ENCODE measurements around the gene TFF2.

TFF2 gene

DNA sequence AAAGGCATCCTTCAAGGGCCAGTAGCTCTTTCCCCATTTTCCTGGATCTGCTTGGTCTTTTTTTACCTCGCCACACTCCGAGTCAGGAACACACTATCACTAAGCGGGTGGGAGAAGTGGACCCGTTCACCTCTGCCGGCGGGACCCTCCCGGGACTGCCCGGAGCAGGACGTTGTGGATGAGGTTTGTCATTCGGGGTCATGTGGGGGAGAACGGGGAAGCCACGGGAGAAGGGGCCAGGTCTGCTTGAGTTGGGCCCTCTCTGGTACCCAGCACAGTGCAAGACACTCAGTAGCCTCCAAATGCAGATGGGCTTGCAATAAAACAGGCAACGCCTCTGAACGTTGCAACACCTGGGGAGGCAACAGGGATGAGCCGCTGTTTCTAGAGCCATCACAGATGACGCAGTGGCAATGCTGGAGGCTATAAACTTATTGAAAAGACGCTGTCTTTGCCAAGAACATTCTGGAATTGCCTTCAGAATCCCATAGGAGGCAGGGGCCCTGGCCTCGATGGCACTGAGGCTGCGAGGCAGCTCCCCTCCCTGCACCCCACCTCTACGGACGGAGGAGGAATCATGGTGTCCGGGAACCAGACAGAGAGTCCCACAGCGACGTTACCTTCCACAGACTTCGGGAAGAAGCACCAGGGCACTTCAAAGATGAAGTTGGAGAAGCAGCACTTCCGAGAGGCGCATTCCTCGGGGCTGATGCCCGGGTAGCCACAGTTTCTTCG, 3.8 kb downstream of the TFF2 start:
- no peak for DNase-seq (ENCODE audit: low read depth)

DNA sequence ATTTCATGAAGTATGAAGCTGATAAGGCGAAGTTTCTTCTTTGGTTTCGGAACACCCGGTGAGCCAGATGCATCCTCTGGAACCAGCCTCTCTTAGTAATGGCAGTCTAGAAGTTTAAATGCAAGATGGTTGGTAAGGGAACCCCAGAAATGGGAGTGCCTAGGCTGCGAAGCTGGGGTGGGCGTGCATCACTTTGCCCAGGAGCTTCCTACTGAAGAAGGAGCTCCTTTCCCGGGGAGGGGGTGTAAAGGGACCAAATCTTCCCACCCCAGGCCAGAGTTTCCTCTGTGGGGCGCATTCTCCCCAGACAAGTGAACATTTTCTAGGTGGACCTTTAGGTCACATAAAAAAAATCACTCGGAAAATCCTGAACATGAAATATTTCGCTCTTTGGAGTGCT, 4.4 kb downstream of the TFF2 start:
- no peak for DNase-seq (ENCODE audit: low read depth)

DNA sequence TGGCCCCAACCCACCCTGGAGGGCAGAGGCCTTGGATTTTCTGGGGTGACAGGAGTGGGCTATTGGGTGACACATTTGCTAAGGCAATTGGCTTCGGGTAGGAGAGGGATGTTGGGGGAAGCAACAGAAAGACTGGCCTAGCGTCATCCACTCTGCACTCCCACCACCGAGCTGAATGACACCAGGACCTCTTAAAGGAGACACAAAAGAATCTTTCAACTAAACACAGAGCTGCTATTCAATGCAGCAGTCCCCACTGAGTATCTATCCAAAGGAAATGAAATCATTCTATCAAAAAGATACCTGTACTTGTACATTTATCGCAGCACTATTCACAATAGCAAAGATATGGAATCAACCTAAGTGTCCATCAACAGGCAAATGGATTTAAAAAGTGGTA, 6.2 kb downstream of the TFF2 start:
- DNase-seq (ENCODE audit: low read depth) = no peak

DNA sequence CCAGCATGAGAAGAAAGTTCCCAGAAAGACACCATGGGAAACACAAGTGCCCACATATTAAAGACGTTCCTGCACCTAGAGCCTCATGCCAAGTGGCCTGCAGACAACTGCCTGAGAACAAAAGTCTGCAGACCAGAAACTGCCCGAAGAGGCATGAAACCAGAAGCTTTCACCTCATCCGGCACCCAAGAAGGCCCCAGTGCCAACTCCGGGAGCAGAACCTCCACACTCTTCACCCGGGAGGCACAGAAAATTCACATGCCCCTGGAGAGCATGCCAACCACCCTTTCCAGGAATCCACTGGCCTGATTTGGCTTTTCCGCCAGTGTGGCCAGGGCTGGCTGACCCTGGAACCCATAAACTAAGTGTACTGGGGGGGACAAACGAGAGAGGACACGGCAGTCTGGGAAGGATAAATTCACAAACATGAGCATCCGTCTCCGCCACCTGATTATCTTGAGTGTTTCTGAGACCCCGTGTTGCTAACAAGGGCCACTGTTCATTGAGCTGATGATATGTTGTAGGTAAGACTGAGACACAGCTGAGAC, 6.8 kb downstream of the TFF2 start:
- no peak for DNase-seq (ENCODE audit: low read depth)

DNA sequence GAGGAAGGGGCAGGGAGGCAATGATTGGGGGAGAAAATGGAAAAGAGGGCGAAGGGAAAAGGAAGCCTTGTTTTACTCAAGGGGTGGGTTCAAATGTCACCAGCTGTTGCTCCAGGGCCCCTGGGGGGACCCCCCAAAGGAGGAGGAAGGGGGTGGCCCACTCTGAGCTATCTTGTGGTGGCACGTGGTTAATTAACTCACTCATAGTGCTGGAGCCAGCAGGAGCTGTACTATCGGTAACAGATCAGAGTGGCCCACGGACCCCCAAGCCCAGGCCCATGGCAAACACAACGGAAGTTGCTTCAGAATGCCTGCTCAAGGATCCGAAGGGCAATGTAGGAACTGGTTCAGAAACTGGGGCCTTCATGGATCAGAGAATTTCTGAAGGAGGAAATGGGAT, 7.2 kb downstream of the TFF2 start:
- no peak for DNase-seq (ENCODE audit: low read depth)

DNA sequence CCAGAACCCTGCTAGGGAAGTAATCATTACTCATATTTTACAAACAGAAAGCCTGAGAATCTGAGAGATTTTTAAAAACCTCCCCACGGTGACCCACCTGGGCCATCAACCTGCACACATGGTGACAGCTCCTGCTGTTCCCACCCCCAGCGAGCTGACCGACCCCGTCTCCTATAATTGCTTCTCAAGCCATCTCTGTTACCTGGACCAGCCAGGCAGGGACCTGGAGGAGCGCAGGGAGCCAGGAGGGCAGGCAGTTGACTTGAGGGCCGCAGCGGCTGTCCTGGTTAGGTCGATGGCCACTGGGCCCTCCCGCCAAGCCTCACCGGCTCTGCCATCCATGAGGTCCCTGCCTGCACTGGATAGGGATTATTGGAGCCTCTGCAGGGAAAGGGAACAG, 7.7 kb downstream of the TFF2 start:
- DNase-seq (ENCODE audit: low read depth) = no peak

DNA sequence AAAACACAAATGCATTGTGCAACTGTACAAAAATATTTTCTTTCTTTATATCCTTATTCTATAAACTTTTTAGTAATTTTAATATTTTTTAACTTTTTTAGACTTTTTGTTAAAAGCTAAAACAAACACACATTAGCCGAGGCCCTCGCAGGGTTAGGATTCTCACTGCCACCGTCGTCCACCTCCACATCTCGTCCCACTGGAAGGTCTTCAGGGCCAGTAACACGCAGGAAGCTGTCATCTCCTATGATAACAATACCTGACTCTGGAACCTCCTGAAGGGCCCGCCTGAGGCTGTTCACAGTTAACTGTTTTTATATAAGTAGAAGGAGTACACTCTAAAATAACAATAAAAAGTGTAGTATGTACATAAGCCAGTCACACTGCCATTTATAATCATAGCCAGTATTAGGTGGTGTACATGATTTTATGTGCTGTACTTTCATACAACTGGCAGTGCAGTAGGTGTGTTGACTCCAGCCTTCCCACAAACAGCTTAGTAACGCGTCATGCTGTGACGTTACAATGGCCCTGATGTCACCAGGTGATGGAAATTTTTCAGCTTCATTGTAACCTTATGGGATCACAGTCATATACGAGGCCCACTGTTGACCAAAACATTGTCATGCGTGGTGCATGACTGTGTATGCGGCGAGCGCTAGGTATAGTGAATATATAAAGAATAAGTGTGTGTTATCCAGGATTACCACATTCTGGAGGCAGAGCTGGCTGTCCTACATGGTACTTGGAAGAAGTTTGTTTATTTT, 8.8 kb downstream of the TFF2 start:
- no peak for DNase-seq (ENCODE audit: low read depth)

DNA sequence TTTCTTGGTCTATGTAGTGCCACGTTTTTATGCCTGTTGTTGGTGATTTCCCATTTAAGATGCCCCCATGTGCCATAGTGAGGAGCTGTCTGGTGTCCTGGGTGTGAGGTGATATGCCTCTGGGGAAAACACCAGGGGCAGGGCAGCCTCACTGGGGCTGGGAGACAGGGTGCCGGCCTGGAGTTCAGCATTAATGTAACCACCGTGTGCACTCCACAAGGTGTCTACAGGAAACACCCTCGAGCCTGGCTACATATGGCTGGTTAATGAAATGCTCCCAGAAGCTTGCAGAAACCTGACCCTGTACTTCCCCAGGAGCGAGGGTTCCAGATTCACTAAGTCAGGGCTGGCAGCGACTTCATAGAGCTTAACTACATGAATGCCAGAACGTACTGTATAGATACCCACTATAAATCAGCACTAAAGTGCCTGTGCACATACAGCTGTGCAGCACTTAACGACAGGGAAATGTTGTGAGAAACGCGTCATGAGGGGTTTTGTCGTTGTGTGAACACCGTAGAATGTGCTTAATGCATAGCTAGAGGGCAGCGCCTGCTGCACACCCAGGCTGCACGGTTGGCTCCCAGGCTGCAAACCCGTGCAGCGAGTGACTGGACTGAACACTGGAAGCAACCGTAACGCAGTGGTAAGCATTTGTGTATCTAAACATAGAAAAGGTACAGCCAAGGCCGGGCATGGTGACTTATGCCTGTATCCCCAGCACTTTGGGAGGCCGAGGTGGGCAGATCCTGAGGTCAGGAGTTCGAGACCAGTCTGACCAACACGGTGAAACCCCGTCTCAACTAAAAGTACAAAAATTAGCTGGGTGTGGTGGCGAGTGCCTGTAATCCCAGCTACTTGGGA, 10.4 kb downstream of the TFF2 start:
- DNase-seq (ENCODE audit: low read depth) = no peak

DNA sequence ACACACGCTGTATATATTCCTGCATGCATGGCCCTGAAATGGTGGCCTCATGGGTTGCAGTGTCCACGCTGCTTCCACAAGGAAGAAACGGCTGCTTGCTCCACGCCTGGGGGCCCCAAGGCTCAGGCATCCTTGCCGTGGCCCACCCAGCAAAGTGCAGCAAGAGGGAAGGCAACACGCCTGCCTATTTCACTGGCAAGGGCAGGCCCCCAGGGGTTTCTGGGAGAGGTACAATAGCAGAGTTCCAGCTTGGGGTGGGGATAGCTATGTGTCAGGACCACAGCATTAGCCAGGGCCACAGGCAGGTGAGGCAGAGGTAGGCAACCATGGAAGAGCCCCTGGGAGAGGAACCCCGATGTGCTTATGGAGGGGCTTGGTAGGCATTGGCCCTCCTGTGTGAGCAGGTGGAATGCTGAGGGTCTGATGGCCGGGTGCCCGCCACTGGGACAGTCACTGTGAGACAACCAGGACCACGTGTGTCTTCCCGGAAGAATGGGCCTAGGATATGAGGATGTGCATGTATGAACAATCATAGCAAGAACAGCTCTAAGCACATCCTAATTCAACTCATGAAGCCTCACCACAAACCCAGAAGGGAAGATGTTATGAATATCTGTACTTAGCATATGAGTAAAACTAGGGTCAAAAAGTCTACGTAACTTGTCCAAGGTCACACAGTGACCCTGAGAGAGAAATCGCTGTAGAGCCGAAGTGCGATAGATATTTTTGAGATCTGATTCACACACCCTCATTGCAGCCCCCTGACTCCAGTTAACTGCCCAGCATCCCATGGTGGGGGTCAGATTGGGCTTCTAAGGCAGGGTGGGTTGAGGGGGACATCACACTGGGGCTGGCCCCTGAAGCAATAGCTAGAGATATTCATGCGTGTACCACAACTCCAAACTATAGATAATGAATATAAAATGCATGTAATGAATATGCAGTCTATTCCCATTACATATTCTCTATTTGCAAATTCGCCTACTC, 11.8 kb downstream of the TFF2 start:
- no peak for DNase-seq (ENCODE audit: low read depth)

DNA sequence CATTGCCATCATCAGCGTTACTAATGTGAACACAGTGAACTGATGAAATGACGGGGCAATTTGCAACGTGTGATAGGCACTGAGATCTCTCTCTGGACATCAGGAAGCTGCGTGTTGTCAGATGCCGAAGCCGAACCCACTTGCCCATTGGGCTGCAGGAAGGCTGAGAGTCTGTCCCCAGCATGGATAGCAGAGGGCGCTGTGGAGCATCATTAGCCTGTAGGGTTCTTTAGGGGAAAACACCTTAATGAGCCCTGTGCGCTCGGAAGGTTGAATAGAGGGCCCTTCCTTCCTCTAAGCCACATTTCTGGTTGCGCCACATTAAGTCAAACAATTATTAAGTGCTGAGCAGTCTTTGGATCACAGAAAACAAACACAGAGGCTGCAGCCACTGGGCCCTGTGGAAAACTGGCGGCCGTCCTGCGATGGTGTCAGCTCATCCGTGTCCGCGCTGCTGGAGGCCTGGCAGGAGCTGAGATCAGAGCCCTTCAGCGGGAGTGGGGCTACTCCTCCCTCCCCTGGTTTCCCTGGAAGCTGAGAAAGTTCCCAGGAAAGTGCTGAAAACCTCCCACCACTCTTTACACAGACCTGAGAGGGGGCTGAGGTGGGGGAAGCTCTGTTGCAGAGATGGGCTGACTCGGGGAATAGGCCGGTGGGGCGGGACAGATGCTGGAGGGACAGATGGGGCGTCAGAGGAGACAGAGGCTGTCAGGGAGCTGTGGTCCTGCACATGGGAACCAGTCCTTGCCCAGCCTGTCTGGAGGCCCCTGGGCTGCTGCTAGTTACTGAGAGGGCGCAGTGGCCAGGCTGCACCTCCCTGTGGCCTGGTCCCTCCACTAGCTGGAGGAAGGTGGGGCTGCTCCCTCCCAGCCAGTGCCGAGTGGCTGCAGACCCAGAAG, 12.7 kb downstream of the TFF2 start:
- peak; percentile 36 for DNase-seq (ENCODE audit: low read depth)

DNA sequence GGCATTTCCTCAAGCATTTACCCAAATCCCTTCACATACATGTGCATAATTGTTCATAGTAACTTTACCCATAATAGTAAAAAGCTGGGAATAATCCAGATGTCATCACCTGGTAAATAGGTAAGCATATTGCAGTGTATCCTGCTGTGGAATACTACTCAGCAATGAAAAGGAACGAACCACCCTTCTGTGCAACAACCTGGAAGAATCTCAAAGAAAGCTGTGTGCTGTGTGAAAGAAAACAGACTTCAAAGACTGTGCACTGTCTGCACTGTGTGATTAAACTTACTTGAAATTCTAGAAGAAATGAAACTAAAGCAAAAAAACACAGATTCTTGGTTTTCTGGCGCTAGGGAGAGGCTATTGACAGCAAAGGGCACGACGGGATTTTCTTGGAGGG, 13.5 kb downstream of the TFF2 start:
- no peak for DNase-seq (ENCODE audit: low read depth)

DNA sequence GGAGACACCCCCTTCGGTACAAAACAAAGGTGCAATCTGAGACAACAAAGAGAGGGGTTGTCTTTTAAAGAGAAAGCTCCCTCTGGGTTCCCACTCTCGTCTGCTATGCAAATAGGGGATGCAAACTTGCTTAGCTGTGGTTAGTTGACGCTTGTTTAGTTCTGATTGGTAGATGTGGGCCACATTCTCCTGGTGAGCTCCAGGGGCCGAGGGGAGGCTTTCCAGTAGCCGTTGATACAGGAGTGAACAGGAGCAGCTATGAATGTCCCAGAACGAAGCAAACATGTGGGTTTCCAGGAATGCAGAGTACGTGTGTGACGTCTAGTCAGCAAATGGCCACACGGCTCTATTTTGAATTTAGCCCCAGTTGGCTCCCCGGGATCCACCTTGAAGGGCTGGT, 14.7 kb downstream of the TFF2 start:
- no peak for DNase-seq (ENCODE audit: low read depth)

DNA sequence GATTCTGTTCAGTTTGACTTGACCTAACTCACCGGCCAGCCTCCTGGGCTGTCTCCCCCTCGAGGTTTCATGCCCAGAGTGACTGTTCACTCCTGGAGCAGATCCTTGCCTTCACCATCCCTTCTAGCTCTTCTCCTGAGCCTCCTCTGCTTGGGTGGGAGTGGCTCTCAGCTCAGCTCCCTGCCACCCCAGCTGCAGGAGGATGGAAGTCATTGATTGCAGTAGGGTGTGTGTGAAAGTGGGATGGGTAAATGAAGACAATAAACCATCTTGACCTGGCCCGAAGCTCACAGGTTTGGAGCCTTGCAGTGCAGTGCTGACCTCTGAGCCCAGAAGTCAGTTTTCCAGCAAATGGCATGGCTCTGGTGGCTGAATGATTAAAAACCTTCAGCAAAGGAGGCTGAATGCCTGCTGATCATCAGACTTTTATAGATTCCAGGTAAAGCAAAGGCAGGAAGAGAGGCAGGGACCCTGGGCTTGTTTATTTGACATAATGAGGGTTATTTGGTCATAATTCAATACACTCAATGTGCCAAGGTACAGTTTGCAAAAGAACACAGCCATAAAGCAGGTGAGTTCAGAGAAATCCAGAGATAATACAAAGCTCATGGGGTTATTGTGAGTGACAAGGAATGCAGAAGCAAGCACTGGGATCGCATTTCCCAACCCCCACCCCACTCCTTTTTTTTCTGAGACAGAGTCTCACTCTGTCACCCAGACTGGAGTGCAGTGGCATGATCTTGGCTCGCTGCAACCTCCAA, 18.1 kb downstream of the TFF2 start:
- DNase-seq (ENCODE audit: low read depth) = no peak

DNA sequence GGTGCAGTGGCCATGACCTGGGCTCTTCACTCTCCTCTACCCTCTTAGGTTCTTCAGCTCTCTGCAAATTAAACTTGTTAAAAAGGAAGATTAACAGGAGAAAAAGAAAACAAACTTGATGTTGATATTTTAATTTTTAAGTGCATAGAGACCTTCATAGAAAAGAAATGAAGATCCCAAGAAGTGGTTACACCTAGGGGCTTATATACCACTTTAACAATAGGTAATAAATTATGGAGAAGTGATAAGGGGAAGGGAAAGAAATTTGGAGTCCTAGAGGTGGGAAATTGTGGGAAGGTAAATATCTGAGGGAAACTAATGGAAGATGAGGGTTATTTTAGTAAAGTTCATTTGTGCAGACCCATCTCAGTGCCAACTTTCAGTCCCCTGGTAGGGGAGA, 19.1 kb downstream of the TFF2 start:
- no peak for DNase-seq (ENCODE audit: low read depth)

DNA sequence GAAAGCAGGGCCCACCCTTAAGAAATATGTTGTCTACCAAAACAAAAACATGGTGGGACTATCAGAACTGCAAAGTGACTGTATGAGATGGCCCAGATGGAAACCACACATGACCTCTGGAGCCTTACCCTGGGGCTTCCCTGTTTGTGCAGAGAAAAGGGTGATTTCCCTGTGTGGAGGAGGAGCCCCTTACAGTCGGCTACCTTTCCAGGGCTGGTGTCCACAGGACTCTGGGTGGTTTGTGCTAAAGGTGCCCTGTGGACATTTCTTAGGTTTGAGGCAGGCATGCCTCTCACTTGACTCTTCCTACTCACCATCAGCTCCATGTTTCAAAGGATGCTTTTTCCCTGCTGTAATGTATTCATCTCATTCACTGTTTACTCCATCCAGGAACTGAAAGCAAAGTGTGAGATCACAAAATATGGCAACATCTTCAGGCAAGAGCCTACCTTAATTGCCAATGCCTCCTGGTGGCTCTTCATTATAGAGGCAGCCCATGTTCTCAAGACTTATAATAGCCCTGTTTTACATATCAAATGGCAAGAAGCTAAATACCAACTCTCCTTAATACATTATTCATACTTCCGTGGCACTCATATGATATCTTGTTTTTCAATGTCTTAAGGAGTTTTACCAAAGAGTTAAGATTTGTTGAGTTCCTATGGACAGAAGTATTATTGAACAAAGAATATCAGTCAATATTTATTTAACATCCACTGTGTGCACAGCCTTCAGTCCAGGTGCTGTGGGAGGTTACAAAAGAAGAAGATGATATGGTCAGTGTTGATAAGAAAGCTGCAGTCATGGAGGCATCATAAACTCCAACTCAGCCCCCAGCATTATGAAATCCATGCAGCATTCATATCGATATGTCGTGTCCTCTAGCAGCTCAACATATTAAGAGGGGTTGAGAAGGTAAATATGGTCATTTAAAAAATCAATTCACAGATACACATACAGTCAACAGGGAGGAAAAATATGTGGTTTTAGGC, 20.1 kb downstream of the TFF2 start:
- no peak for DNase-seq (ENCODE audit: low read depth)

DNA sequence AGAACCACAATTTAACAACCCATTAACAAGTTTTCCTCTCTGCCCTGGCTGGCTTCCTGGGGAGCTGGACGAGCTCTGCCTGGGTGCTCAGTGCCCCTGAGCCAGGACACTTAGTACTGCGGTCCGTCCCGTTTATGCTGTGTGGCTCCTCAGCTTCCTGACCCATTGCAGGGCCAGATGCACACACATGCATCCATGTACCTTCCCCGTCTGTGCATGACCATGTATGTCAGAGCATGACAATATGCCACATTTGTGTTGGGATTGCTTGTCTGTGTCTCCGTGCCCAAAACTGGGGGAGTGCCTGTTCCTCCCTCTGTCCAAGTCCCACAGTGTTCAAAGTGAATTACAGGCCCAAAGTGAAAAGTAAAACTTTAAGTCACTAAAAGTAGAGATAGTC, 25.9 kb downstream of the TFF2 start:
- DNase-seq (ENCODE audit: low read depth) = no peak

DNA sequence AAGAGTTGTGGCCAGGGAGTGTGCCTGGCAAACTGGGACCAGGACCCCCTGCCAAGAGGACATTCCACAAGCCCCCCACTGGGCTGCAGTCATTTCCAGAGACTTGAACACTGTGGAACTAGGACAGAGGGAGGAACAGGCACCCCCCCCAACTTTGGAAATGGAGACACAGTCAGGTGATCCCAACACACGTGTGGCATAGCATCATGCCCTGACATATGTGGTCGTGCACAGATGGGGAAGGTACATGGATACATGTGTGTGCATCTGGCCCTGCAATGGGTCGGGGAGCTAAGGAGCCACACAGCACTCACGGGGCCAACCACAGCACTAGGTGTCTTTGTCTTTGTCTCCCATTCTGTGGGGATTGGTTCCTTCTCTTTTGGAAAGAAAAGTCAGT, 28.9 kb downstream of the TFF2 start:
- no peak for DNase-seq (ENCODE audit: low read depth)

DNA sequence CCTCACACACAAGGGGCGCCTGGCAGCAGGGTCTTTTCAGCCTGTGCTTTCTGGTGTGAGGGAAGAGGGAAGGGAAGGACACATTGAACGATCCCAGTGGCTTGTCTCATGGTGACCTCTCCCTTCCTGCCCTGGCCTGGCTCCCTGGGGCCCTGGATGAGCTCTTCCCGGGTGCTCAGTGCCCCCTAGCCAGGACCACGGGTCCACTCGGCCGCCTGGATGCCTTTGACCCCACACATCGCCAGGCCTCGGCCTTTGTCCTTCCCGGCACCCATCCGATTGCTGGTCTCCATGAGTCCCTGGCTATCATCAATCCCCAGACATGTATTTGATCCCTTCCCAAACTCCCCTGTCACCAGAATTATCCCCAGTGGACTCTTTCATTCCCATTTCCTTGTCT, 29.6 kb downstream of the TFF2 start:
- no peak for DNase-seq (ENCODE audit: low read depth)

Data from ELR (cell line).